Right lobe of liver (tissue), 4 donors: ENCODE data around the gene PGS1.

Experiments
- CTCF ChIP-seq, 4 donors: fragments of 200-600 bp in 3 of 4; fragments of 450-650 bp in 1 of 4; IDR thresholded peaks; one replicate each; pipeline versions ENCODE4 v1.5.1 to v1.8.0; 2016 to 2022; ENCODE audit warnings: antibody characterized with exemption in 4 of 4, mild to moderate bottlenecking in 2 of 4
- POLR2A ChIP-seq: fragments of 450-650 bp; IDR thresholded peaks from one replicate; pipeline ENCODE4 v1.6.1; 2017; ENCODE audit warnings: antibody characterized with exemption, mild to moderate bottlenecking
- donor health status: DM: no; HTN: no; CAD: no.
- donor health status: DM: no; HTN: no; CAD: no.
- donor health status: DM: no; HTN: yes; CAD: no.

GRCh38 chr17:78419970-78420815, 41.7 kb downstream of the PGS1 start:
- TF ChIP-seq CTCF (IDR thresholded peaks at IDR 0.05): no peak
- no peak for TF ChIP-seq POLR2A
